ENCODE data around the gene C10orf143.

GRCh38 chr10:130038611-130039109 is 72.0 kb downstream of the C10orf143 start:
- no peak for TF ChIP-seq CTCF (IDR thresholded peaks at IDR 0.05)
- no peak for TF ChIP-seq POLR2A (IDR thresholded peaks at IDR 0.05)

Measured in Peyer's patch (tissue), 4 donors.